ENCODE data around the gene CPPED1.
"Not testable (repeated sequence)": the region's sequence is repeated elsewhere in the genome, so short reads cannot be mapped to it uniquely, and the experiment has no call there.

Gene CPPED1

DNA sequence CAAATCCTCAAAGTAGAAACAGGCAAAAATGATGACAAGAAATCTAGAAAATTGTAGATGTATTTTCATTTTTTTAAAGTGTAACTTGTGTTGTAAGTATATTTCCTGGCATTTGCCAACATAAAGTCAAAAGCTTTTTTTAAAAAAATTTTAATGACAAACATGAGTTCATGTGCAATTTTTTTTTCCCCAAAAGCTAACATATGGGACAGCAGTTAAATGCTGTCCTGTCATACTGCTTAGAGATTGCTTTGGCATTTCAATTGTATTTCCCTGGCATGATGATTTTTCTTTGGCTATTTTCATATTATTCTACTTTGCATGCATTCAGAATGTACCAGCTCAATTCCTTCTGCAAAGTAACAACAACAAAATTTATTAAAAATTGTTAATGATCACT lies 24.5 kb upstream of the CPPED1 start:
- Histone ChIP-seq H3K36me3 (replicated peaks; ENCODE audit: low read depth, low read length) (peaks cover 9% of the 10 kb centered on the region), H3K4me3 (ENCODE audit: low read length) (no peak overlapping the region), H3K27me3 (ENCODE audit: low read depth, low read length) (peaks cover 3% of the 10 kb centered on the region; the same call in 1 of the 2 replicates), H4K20me1 (ENCODE audit: insufficient read depth, low read length) (no peaks in the 10 kb centered on the region), H3K4me2 (ENCODE audit: low read length) (no peak overlapping the region), H3K9me3 (ENCODE audit: insufficient read depth, low read length) (peaks cover 6% of the 10 kb centered on the region), H3K4me1 (ENCODE audit: low read length) (peaks cover 25% of the 10 kb centered on the region), H3K27ac (ENCODE audit: low read length) (no peak overlapping the region), H2AFZ (ENCODE audit: low read depth, low read length) (no peak overlapping the region), H3K9ac (ENCODE audit: low read length) (no peak overlapping the region), H3K79me2 (ENCODE audit: low read length) (no peaks in the 10 kb centered on the region)
- TF ChIP-seq EZH2phosphoT487 (IDR thresholded peaks at IDR 0.05; ENCODE audit: low read depth), result no peak
- TF ChIP-seq, protein P1, sequence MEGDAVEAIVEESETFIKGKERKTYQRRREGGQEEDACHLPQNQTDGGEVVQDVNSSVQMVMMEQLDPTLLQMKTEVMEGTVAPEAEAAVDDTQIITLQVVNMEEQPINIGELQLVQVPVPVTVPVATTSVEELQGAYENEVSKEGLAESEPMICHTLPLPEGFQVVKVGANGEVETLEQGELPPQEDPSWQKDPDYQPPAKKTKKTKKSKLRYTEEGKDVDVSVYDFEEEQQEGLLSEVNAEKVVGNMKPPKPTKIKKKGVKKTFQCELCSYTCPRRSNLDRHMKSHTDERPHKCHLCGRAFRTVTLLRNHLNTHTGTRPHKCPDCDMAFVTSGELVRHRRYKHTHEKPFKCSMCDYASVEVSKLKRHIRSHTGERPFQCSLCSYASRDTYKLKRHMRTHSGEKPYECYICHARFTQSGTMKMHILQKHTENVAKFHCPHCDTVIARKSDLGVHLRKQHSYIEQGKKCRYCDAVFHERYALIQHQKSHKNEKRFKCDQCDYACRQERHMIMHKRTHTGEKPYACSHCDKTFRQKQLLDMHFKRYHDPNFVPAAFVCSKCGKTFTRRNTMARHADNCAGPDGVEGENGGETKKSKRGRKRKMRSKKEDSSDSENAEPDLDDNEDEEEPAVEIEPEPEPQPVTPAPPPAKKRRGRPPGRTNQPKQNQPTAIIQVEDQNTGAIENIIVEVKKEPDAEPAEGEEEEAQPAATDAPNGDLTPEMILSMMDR (IDR thresholded peaks at IDR 0.05; ENCODE audit: low read depth, low read length), result no peak

DNA sequence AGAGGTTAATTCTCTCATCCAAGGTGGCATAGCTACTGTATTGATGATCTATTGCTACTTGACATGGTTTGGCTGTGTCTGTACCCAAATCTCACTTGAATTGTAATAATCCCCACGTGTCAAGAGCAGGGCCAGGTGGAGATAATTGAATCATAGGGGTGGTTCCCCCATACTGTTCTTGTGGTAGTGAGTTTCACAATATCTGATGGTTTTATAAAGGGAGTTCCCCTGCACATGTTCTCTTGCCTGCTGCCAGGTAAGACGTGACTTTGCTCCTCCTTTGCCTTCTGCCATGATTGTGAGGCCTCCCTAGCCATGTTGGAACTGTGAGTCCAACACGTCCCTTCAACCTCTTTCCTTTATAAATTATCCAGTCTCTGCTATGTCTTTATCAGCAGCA lies 22.9 kb upstream of the CPPED1 start:
- no peaks in the 10 kb centered on the region for H3K79me2 ChIP-seq (ENCODE audit: low read length)
- peaks cover 23% of the 10 kb centered on the region for H3K4me1 ChIP-seq (ENCODE audit: low read length)
- peaks cover 9% of the 10 kb centered on the region for H3K36me3 ChIP-seq (replicated peaks; ENCODE audit: low read depth, low read length)
- H3K27ac ChIP-seq (ENCODE audit: low read length), result no peak overlapping the region; the same call in 1 of the 2 replicates
- peaks cover 5% of the 10 kb centered on the region; the same call in 1 of the 2 replicates for H3K27me3 ChIP-seq (ENCODE audit: low read depth, low read length)
- no peak overlapping the region for H2AFZ ChIP-seq (ENCODE audit: low read depth, low read length)
- no peak overlapping the region for H3K4me3 ChIP-seq (ENCODE audit: low read length)
- peaks cover 6% of the 10 kb centered on the region for H3K9me3 ChIP-seq (ENCODE audit: insufficient read depth, low read length)
- H4K20me1 ChIP-seq (ENCODE audit: insufficient read depth, low read length), result no peaks in the 10 kb centered on the region
- TF ChIP-seq EZH2phosphoT487 (IDR thresholded peaks at IDR 0.05; ENCODE audit: low read depth), result no peak
- TF ChIP-seq, protein P1 (IDR thresholded peaks at IDR 0.05; ENCODE audit: low read depth, low read length), result no peak
- H3K4me2 ChIP-seq (ENCODE audit: low read length), result no peak overlapping the region
- H3K9ac ChIP-seq (ENCODE audit: low read length), result no peak overlapping the region

DNA sequence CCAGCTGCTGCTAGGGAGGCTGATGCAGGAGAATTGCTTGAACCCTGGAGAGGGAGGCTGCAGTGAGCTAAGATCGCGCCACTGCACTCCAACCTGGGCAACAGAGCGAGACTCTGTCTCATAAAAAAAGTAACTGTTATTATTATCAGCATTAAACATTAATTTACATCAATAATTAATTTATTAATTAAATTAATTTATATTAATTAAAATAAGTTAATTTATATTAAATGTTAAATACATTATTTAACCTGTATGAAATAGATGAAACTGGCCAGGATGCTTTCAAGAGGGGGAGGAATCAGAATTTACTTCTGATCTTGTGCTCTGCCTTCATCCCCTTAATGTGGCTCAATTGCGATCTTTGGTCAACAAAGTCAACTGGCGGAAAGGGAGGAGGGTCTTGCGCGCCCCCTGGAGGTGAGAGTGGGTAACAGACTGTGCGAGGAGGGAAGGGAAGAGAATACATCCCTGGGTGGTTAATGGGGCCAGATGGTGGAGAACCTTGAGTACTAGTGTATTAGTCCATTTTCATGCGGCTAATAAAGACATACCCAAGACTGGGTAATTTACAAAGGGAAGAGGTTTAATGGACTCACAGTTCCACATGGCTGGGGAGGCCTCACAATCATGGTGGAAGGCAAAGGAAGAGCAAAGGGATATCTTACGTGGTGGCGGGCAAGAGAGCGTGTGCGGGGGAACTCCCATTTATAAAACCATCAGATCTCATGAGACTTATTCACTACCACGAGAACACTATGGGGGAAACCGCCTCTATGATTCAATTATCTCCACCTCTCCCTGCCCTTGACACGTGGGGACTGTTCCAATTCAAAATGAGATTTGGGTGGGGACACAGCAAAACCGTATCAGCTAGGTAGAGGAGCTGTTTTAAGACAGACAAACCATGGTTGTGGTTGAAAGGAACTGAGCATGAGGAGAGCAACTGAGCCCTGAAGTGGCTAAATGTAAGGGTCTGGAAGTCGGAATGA lies 15.7 kb upstream of the CPPED1 start:
- H4K20me1 ChIP-seq (ENCODE audit: insufficient read depth, low read length), result no peaks in the 10 kb centered on the region
- no peaks in the 10 kb centered on the region for H3K36me3 ChIP-seq (replicated peaks; ENCODE audit: low read depth, low read length)
- no peaks in the 10 kb centered on the region for H3K9me3 ChIP-seq (ENCODE audit: insufficient read depth, low read length)
- no peak overlapping the region for H3K27ac ChIP-seq (ENCODE audit: low read length)
- H3K9ac ChIP-seq (ENCODE audit: low read length), result no peak overlapping the region
- TF ChIP-seq, protein P1 (IDR thresholded peaks at IDR 0.05; ENCODE audit: low read depth, low read length), result peak; percentile 83
- TF ChIP-seq EZH2phosphoT487 (IDR thresholded peaks at IDR 0.05; ENCODE audit: low read depth), result no peak
- H3K27me3 ChIP-seq (ENCODE audit: low read depth, low read length), result 0 out of 2 replicates have a peak, but pooled peaks cover 3% of the 10 kb centered on the region
- no peak overlapping the region for H2AFZ ChIP-seq (ENCODE audit: low read depth, low read length)
- no peaks in the 10 kb centered on the region for H3K79me2 ChIP-seq (ENCODE audit: low read length)
- peaks cover 8% of the 10 kb centered on the region for H3K4me1 ChIP-seq (ENCODE audit: low read length)
- no peak overlapping the region for H3K4me3 ChIP-seq (ENCODE audit: low read length)
- H3K4me2 ChIP-seq (ENCODE audit: low read length), result no peak overlapping the region

DNA sequence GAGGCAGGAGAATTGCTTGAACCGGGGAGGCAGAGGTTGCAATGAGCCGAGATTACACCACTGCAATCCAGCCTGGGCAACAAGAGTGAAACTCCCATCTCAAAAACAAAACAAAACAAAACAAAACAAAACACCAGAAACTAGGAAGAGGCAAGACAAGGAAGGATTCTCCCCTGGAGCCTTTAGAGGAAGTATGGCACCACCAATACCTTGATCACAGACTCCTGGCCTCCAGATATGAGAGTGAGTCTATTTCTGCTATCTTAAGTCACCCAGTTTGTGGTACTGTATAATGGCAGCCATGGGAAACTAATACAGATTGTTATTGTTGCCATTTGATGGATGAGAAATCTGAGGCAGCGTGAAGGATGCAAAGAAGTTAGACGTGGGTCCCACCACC lies 14.6 kb upstream of the CPPED1 start:
- no peaks in the 10 kb centered on the region for H3K9me3 ChIP-seq (ENCODE audit: insufficient read depth, low read length)
- H3K4me1 ChIP-seq (ENCODE audit: low read length), result peaks cover 8% of the 10 kb centered on the region
- H4K20me1 ChIP-seq (ENCODE audit: insufficient read depth, low read length), result no peaks in the 10 kb centered on the region
- H2AFZ ChIP-seq (ENCODE audit: low read depth, low read length), result no peak overlapping the region
- no peaks in the 10 kb centered on the region for H3K79me2 ChIP-seq (ENCODE audit: low read length)
- H3K27ac ChIP-seq (ENCODE audit: low read length), result no peak overlapping the region
- H3K27me3 ChIP-seq (ENCODE audit: low read depth, low read length), result 0 out of 2 replicates have a peak, but pooled peaks cover 3% of the 10 kb centered on the region
- no peak overlapping the region for H3K4me3 ChIP-seq (ENCODE audit: low read length)
- H3K4me2 ChIP-seq (ENCODE audit: low read length), result no peak overlapping the region
- no peak overlapping the region for H3K9ac ChIP-seq (ENCODE audit: low read length)
- no peak for TF ChIP-seq EZH2phosphoT487 (IDR thresholded peaks at IDR 0.05; ENCODE audit: low read depth)
- TF ChIP-seq, protein P1 (IDR thresholded peaks at IDR 0.05; ENCODE audit: low read depth, low read length), result no peak
- no peaks in the 10 kb centered on the region for H3K36me3 ChIP-seq (replicated peaks; ENCODE audit: low read depth, low read length)

DNA sequence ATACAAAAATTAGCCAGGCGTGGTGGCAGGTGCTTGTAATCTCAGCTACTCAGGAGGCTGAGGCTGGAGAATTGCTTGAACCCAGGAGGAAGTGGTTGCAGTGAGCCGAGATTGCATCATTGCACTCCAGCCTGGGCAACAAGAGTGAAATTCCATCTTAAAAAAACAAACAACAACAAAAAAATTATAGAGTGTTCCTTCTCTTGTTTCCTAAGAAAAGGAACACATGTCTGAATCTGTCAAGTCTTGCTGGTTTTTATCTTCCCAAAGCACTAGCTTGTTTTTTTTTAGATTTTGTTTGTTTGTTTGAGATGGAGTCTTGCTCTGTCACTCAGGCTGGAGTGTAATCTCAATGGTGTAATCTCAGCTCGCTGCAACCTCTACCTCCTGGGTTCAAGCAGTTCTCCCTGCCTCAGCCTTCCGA lies 13.1 kb upstream of the CPPED1 start:
- H3K9ac ChIP-seq (ENCODE audit: low read length); H4K20me1 ChIP-seq (ENCODE audit: insufficient read depth, low read length); H3K27ac ChIP-seq (ENCODE audit: low read length); H3K4me1 ChIP-seq (ENCODE audit: low read length); H3K4me3 ChIP-seq (ENCODE audit: low read length); H3K79me2 ChIP-seq (ENCODE audit: low read length); H2AFZ ChIP-seq (ENCODE audit: low read depth, low read length); H3K4me2 ChIP-seq (ENCODE audit: low read length); H3K27me3 ChIP-seq (ENCODE audit: low read depth, low read length); H3K36me3 ChIP-seq (replicated peaks; ENCODE audit: low read depth, low read length); H3K9me3 ChIP-seq (ENCODE audit: insufficient read depth, low read length): not testable (repeated sequence)

Data from OCI-LY3 (cell line).